ENCODE data around the gene KRTAP16-1. TPM values are rescaled to one million over a fixed set of nuclear protein-coding genes. Genes with fewer than 3 reads are reported as not detected.
"Not testable (repeated sequence)": the region's sequence is repeated elsewhere in the genome, so short reads cannot be mapped to it uniquely, and the experiment has no call there.

The KRTAP16-1 gene
- total RNA-seq, 1 experiment from 2014 or later = not detected

DNA sequence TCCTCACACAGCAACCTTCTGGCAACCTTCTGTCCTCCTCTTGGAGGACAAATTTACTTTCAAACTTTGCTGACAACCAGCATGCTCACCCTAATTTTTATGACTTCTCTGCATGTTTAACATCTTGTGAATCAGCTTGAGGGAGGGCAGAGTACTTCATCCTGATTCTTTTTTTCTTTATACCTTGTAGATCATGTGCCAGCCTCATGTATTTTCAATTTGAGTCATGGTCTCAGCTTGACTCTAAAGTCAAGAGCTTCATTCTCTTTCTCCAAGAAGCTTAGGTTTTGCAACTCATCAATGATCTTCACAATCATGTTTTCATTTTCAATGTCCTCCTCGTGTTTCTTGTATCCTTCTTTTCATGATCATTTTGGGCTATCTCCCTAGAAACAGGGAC lies 37.3 kb downstream of the KRTAP16-1 start:
- H3K27me3 Mint-ChIP-seq (ENCODE audit: low read depth) = no peaks in the 10 kb centered on the region
- CTCF ChIA-PET = no interaction called here
- TF ChIP-seq, protein P1, sequence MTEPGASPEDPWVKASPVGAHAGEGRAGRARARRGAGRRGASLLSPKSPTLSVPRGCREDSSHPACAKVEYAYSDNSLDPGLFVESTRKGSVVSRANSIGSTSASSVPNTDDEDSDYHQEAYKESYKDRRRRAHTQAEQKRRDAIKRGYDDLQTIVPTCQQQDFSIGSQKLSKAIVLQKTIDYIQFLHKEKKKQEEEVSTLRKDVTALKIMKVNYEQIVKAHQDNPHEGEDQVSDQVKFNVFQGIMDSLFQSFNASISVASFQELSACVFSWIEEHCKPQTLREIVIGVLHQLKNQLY (CRISPR knock-in tag; IDR thresholded peaks at IDR 0.05) = no peak
- TF ChIP-seq RORB (CRISPR knock-in tag; IDR thresholded peaks at IDR 0.05) = no peak
- no peak for TF ChIP-seq CBFB (CRISPR knock-in tag; IDR thresholded peaks at IDR 0.05; ENCODE audit: low read depth)
- no peak for TF ChIP-seq GRHL2 (CRISPR knock-in tag; IDR thresholded peaks at IDR 0.05; ENCODE audit: insufficient replicate concordance, severe bottlenecking)
- TF ChIP-seq, protein P2, sequence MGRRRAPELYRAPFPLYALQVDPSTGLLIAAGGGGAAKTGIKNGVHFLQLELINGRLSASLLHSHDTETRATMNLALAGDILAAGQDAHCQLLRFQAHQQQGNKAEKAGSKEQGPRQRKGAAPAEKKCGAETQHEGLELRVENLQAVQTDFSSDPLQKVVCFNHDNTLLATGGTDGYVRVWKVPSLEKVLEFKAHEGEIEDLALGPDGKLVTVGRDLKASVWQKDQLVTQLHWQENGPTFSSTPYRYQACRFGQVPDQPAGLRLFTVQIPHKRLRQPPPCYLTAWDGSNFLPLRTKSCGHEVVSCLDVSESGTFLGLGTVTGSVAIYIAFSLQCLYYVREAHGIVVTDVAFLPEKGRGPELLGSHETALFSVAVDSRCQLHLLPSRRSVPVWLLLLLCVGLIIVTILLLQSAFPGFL (CRISPR knock-in tag; IDR thresholded peaks at IDR 0.05; ENCODE audit: borderline replicate concordance) = no peak
- TF ChIP-seq, protein P3, sequence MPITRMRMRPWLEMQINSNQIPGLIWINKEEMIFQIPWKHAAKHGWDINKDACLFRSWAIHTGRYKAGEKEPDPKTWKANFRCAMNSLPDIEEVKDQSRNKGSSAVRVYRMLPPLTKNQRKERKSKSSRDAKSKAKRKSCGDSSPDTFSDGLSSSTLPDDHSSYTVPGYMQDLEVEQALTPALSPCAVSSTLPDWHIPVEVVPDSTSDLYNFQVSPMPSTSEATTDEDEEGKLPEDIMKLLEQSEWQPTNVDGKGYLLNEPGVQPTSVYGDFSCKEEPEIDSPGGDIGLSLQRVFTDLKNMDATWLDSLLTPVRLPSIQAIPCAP (CRISPR knock-in tag; IDR thresholded peaks at IDR 0.05) = no peak
- no peak for TF ChIP-seq SMAD4 (CRISPR knock-in tag; IDR thresholded peaks at IDR 0.05)
- TF ChIP-seq ELF4 (CRISPR knock-in tag; IDR thresholded peaks at IDR 0.05; ENCODE audit: low read depth) = no peak
- TF ChIP-seq FOXK1 (CRISPR knock-in tag; IDR thresholded peaks at IDR 0.05) = no peak
- no peak overlapping the region for H3K27ac Mint-ChIP-seq
- H3K36me3 Mint-ChIP-seq = no peaks in the 10 kb centered on the region
- no peak overlapping the region for H3K4me3 Mint-ChIP-seq
- ATAC-seq (no peak), DNase-seq (ENCODE audit: low spot score) (no peak)
- POLR2A ChIA-PET = no interaction called here
- H3K9me3 Mint-ChIP-seq = no peaks in the 10 kb centered on the region
- H3K4me1 Mint-ChIP-seq = peaks cover 8% of the 10 kb centered on the region; the same call in 1 of the 2 replicates

DNA sequence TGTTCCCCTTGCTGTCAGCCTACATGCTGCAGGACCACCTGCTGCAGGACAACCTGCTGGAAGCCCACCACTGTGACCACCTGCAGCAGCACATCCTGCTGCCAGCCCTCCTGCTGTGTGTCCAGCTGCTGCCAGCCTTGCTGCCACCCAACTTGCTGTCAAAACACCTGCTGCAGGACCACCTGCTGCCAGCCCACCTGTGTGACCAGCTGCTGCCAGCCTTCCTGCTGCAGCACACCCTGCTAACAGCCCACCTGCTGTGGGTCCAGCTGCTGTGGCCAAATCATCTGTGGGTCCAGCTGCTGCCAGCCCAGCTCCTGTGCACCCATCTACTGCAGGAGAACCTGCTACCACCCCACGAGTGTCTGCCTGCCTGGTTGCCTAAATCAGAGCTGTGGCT lies 37.8 kb downstream of the KRTAP16-1 start:
- H3K27ac Mint-ChIP-seq; POLR2A ChIA-PET; H3K36me3 Mint-ChIP-seq; ATAC-seq; H3K27me3 Mint-ChIP-seq (ENCODE audit: low read depth); DNase-seq (ENCODE audit: low spot score); CTCF ChIA-PET; H3K9me3 Mint-ChIP-seq; H3K4me1 Mint-ChIP-seq; H3K4me3 Mint-ChIP-seq: not testable (repeated sequence)

DNA sequence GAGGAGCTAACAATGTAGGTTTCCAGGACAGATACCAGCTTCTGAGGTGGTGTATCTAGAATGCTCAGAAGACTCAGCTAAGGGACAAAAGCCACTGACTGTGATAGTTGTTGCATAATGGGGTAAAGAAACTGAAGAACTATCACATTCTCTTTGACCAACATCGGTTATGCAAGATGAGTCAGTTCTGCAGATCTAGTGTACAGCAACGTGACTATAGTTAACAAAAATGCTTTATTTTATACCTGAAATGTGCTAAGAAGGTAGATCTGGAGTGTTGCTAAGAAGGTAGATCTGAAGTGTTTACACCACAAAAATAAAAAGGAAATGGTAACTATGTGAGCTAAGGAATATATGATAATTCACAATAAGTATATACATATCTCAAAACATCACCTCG lies 41.4 kb downstream of the KRTAP16-1 start:
- ATAC-seq (no peak), DNase-seq (ENCODE audit: low spot score) (no peak)
- no peaks in the 10 kb centered on the region for H3K36me3 Mint-ChIP-seq
- no peak for TF ChIP-seq CREM (CRISPR knock-in tag; IDR thresholded peaks at IDR 0.05)
- TF ChIP-seq NR2C2 (CRISPR knock-in tag; IDR thresholded peaks at IDR 0.05) = no peak
- TF ChIP-seq, protein P4, sequence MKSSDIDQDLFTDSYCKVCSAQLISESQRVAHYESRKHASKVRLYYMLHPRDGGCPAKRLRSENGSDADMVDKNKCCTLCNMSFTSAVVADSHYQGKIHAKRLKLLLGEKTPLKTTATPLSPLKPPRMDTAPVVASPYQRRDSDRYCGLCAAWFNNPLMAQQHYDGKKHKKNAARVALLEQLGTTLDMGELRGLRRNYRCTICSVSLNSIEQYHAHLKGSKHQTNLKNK (CRISPR knock-in tag; IDR thresholded peaks at IDR 0.05) = no peak
- no peak for TF ChIP-seq SMAD3 (CRISPR knock-in tag; IDR thresholded peaks at IDR 0.05; ENCODE audit: borderline replicate concordance)
- TF ChIP-seq SMAD4 (CRISPR knock-in tag; IDR thresholded peaks at IDR 0.05) = no peak
- no peak for TF ChIP-seq FOXJ3 (CRISPR knock-in tag; IDR thresholded peaks at IDR 0.05; ENCODE audit: borderline replicate concordance)
- no peak for TF ChIP-seq ZNF121 (CRISPR knock-in tag; IDR thresholded peaks at IDR 0.05)
- TF ChIP-seq TP53 (CRISPR knock-in tag; IDR thresholded peaks at IDR 0.05) = no peak
- no peak for TF ChIP-seq NFE2L1 (CRISPR knock-in tag; IDR thresholded peaks at IDR 0.05)
- no peak for TF ChIP-seq KAT7 (CRISPR knock-in tag; IDR thresholded peaks at IDR 0.05; ENCODE audit: borderline replicate concordance)
- TF ChIP-seq, protein P5, sequence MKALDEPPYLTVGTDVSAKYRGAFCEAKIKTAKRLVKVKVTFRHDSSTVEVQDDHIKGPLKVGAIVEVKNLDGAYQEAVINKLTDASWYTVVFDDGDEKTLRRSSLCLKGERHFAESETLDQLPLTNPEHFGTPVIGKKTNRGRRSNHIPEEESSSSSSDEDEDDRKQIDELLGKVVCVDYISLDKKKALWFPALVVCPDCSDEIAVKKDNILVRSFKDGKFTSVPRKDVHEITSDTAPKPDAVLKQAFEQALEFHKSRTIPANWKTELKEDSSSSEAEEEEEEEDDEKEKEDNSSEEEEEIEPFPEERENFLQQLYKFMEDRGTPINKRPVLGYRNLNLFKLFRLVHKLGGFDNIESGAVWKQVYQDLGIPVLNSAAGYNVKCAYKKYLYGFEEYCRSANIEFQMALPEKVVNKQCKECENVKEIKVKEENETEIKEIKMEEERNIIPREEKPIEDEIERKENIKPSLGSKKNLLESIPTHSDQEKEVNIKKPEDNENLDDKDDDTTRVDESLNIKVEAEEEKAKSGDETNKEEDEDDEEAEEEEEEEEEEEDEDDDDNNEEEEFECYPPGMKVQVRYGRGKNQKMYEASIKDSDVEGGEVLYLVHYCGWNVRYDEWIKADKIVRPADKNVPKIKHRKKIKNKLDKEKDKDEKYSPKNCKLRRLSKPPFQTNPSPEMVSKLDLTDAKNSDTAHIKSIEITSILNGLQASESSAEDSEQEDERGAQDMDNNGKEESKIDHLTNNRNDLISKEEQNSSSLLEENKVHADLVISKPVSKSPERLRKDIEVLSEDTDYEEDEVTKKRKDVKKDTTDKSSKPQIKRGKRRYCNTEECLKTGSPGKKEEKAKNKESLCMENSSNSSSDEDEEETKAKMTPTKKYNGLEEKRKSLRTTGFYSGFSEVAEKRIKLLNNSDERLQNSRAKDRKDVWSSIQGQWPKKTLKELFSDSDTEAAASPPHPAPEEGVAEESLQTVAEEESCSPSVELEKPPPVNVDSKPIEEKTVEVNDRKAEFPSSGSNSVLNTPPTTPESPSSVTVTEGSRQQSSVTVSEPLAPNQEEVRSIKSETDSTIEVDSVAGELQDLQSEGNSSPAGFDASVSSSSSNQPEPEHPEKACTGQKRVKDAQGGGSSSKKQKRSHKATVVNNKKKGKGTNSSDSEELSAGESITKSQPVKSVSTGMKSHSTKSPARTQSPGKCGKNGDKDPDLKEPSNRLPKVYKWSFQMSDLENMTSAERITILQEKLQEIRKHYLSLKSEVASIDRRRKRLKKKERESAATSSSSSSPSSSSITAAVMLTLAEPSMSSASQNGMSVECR (CRISPR knock-in tag; IDR thresholded peaks at IDR 0.05; ENCODE audit: borderline replicate concordance) = no peak
- TF ChIP-seq NFYB (CRISPR knock-in tag; conservative IDR thresholded peaks at IDR 0.05; ENCODE audit: low read depth) = no peak
- TF ChIP-seq, protein P6, sequence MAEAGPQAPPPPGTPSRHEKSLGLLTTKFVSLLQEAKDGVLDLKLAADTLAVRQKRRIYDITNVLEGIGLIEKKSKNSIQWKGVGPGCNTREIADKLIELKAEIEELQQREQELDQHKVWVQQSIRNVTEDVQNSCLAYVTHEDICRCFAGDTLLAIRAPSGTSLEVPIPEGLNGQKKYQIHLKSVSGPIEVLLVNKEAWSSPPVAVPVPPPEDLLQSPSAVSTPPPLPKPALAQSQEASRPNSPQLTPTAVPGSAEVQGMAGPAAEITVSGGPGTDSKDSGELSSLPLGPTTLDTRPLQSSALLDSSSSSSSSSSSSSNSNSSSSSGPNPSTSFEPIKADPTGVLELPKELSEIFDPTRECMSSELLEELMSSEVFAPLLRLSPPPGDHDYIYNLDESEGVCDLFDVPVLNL (CRISPR knock-in tag; IDR thresholded peaks at IDR 0.05; ENCODE audit: borderline replicate concordance, low read depth) = no peak
- no peak for TF ChIP-seq SP1 (CRISPR knock-in tag; conservative IDR thresholded peaks at IDR 0.05)
- no peak for TF ChIP-seq ZNF317 (CRISPR knock-in tag; IDR thresholded peaks at IDR 0.05; ENCODE audit: borderline replicate concordance, low read depth)
- no peak for TF ChIP-seq FOXK1 (CRISPR knock-in tag; IDR thresholded peaks at IDR 0.05)
- no peak for TF ChIP-seq GRHL2 (CRISPR knock-in tag; IDR thresholded peaks at IDR 0.05; ENCODE audit: insufficient replicate concordance, severe bottlenecking)
- TF ChIP-seq MYBL2 (CRISPR knock-in tag; IDR thresholded peaks at IDR 0.05) = no peak
- TF ChIP-seq MXD4 (CRISPR knock-in tag; IDR thresholded peaks at IDR 0.05; ENCODE audit: borderline replicate concordance) = no peak
- no peak for TF ChIP-seq ZNF416 (CRISPR knock-in tag; IDR thresholded peaks at IDR 0.05)
- H3K4me1 Mint-ChIP-seq = peaks cover 5% of the 10 kb centered on the region; the same call in 1 of the 2 replicates
- CTCF ChIA-PET = no interaction called here
- peaks cover 4% of the 10 kb centered on the region; the same call in 1 of the 2 replicates for H3K27me3 Mint-ChIP-seq (ENCODE audit: low read depth)
- POLR2A ChIA-PET = no interaction called here
- no peak overlapping the region for H3K4me3 Mint-ChIP-seq
- no peaks in the 10 kb centered on the region for H3K9me3 Mint-ChIP-seq
- no peak overlapping the region for H3K27ac Mint-ChIP-seq
